GM18873 (cell line): ENCODE measurements around the gene JUND.

Source experiments
- ATAC-seq: cut with Tn5 transposase; IDR thresholded peaks from one replicate; pipeline ENCODE4 v1.9.1; 2021; ENCODE audit warnings: mild to moderate bottlenecking, moderate library complexity, moderate number of reproducible peaks; ENCODE audit not compliant: unreplicated experiment, low FRiP score

The JUND gene

DNA sequence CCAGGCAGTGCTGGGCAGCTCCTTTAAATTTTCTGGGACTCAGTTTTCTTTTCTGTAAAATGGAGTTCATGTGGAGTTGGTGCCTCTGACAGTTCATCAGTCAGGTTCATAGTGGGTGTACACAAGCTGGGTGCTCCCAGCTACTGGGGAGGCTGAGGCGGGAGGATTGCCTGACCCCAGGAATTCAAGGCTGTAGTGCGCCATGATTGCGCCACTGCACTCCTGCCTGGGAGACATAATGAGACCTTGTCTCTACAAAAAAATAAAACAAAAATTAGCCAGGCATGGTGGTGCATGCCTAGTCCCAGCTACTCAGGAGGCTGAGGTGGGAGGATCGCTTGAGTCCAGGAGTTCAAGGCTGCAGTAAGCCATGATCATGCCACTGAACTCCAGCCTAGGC is 28.3 kb downstream of the JUND start:
- ATAC-seq = no peak

DNA sequence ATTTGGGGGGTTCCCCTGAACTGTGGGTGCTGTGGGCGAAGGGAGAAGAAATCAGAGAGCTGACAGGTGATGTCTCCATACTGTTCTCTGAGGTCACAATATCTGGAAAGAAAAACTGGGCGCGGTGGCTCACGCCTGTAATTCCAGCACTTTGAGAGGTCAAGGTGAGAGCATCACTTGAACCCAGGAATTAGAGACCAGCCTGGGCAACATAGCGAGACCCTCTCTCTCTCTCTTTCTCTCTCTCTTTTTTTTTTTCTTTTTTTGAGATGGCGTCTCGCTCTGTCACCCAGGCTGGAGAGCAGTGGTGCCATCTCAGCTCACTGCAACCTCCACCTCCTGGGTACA is 29.1 kb downstream of the JUND start:
- no peak for ATAC-seq

GRCh38 chr19:18251587-18252369 is 29.6 kb downstream of the JUND start:
- ATAC-seq = no peak

GRCh38 chr19:18249834-18250233 is 31.6 kb downstream of the JUND start:
- ATAC-seq = no peak

DNA sequence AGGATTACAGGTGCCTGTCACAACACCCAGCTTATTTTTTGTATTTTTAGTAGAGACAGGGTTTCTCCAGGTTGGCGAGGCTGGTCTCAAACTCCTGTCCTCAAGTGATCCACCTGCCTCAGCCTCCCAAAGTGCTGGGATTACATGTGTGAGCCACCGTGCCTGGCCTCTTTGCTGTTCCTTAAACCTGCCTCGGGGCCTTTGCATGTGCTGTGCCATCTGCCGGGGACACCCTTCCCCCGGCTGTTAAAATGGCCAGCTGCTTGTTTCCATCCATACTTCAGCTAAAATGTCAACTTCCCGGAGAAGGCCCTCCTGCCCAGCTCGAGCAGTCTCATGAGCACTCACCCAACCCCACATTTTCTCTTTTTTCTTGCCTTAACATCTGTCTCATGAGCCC is 36.1 kb downstream of the JUND start:
- no peak for ATAC-seq

- ATAC-seq = no peak
Observed at GRCh38 chr19:18239303-18239702, 42.1 kb downstream of the JUND start.

- no peak for ATAC-seq
Observed at GRCh38 chr19:18234194-18234593, 47.2 kb downstream of the JUND start.

DNA sequence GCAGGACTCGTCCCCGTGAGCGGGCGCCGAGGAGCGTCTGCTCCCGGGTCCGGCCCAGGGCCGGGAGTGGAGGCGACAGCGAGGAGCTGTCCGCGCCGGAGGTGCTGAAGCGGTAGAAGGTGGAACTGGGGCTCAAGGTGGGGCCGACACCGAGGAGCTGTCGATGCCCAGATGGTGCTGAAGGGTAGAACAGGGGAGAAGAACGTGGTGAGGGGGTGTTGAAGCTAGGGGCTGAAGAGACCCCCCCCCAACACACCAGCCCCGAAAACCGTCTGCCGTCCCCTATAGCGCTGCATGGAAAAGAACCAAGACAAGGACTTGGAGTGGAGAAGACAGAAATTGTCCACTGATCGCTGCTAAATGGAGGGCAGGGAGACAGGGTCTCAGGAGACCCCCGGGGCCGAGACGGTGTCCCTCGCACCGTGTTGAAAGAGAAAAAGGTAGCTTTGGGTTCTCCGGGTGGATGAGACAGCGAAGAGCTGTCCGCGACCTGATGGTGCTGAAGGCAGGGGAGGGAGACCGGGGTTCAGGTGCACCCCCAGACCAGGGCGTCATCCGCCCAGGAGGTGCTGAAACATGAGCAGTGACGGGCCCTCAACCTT is 48.1 kb downstream of the JUND start:
- ATAC-seq = no peak

- ATAC-seq = no peak
Observed at GRCh38 chr19:18232540-18233223, 48.7 kb downstream of the JUND start.

GRCh38 chr19:18231775-18232174 is 49.6 kb downstream of the JUND start:
- ATAC-seq = no peak

DNA sequence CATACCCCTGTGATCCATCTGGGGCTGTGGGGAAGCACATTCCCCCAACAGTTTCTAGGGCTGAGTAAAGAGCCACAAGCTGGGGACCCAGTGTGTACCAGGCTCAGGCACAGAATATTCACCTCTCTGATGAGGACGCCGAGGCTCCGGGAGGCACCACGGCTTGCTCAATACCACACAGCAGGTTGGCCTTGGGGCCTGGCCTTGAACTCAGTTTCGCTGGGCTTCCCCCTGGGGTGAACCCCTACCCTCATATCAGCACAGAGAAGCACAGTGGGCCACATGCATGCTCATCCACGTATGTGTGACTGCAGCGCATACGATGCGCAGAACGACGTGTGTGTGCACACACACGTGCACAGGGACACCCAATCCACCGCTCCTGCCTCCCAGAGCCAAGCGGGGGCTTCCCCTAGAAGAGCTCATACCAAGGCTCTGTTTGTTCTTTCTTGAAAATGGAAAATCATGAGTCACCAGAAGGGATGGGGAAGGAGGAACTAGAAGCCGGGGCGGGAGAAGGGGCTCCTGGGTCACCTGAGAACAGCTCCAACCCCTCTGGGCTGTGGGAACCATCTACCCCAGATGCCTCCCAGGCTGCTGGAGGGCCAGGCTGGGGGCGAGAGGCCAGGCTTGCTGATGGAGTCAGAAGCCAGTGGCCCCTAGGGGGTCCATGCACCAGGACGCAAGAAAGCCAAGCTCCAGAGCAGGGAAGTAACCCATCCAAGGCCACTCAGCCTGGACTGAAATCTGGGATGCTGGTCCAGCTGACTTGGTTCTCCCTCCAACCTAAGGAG is 50.3 kb downstream of the JUND start:
- no peak for ATAC-seq

- ATAC-seq = no peak
Observed at GRCh38 chr19:18229915-18230314, 51.5 kb downstream of the JUND start.
